Testis (tissue), 2 donors: ENCODE results near the gene HP1BP3.

ENCODE experiments used
- POLR2A ChIP-seq: fragments of 450-650 bp; IDR thresholded peaks from one replicate; pipeline ENCODE4 v1.6.1; 2017; ENCODE audit warnings: antibody characterized with exemption, mild to moderate bottlenecking, moderate library complexity
- TF ChIP-seq, protein P1 (sequence below), 3 experiments: fragments of 450-650 bp in 2 of 3; fragments of 200-600 bp in 1 of 3; sonication (generic) in 1 of 3; IDR thresholded peaks; one replicate each; pipeline ENCODE4 v1.5.1; 2016 to 2019; ENCODE audit warnings: antibody characterized with exemption in 3 of 3, mild to moderate bottlenecking in 2 of 3, moderate library complexity in 1 of 3

GRCh38 chr1:20834780-20835179 lies 47.7 kb upstream of the HP1BP3 start:
- TF ChIP-seq, protein P1, sequence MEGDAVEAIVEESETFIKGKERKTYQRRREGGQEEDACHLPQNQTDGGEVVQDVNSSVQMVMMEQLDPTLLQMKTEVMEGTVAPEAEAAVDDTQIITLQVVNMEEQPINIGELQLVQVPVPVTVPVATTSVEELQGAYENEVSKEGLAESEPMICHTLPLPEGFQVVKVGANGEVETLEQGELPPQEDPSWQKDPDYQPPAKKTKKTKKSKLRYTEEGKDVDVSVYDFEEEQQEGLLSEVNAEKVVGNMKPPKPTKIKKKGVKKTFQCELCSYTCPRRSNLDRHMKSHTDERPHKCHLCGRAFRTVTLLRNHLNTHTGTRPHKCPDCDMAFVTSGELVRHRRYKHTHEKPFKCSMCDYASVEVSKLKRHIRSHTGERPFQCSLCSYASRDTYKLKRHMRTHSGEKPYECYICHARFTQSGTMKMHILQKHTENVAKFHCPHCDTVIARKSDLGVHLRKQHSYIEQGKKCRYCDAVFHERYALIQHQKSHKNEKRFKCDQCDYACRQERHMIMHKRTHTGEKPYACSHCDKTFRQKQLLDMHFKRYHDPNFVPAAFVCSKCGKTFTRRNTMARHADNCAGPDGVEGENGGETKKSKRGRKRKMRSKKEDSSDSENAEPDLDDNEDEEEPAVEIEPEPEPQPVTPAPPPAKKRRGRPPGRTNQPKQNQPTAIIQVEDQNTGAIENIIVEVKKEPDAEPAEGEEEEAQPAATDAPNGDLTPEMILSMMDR (IDR thresholded peaks at IDR 0.05) = no peak
- TF ChIP-seq POLR2A = no peak
